Right ventricle myocardium superior (tissue), 1 donor: ENCODE results near the gene CCL14. TPM values are rescaled to one million over a fixed set of nuclear protein-coding genes. Genes with fewer than 3 reads are reported as not detected.
"Not testable (repeated sequence)": the region's sequence is repeated elsewhere in the genome, so short reads cannot be mapped to it uniquely, and the experiment has no call there.

Source experiments
- ATAC-seq: fragments of 200-7000 bp; cut with Tn5 transposase; one replicate; pipeline ENCODE4 v1.9.1; 2020; ENCODE audit warnings: mild to moderate bottlenecking; ENCODE audit not compliant: poor library complexity
- DNase-seq: peaks from one replicate; pipeline ENCODE4 v3.0.0-alpha.2; 2020
- intact Hi-C: fragments of 100-400 bp; cut with DNase I; formaldehyde crosslinking; loops from one replicate; pipeline ENCODE4 v1.11.2; 2022
- long read RNA-seq: library from polyadenylated mRNA; unstranded; transcript quantifications from one replicate; pipeline ENCODE4 v2.0.0, GENCODE V29; 2021
- total RNA-seq: library from RNA; stranded (reverse); fragmentation: NEBNext Ultra II Directional; extraction: Animal tissue kit (Norgen Biotek cat#: 25700); gene quantifications from one replicate; pipeline ENCODE4 v1.2.1, GENCODE V29; 2021
- donor health status: DM: no; HTN: yes; CAD: no; lungs with severe emphysema.

Gene CCL14
- total RNA-seq: 7.2 TPM
- long read RNA-seq, partial matches to known transcripts: 0 of 1 reads
- long read RNA-seq, other reads (novel, unspliced or antisense): 0 of 1 reads

GRCh38 chr17:35986643-35987042 lies at the start of gene CCL14:
TSS of gene CCL14 (minus strand) at chr17:35986729. CDS start at chr17:35986649, 80 bp downstream.
- intact Hi-C loops: no loop called here

DNA sequence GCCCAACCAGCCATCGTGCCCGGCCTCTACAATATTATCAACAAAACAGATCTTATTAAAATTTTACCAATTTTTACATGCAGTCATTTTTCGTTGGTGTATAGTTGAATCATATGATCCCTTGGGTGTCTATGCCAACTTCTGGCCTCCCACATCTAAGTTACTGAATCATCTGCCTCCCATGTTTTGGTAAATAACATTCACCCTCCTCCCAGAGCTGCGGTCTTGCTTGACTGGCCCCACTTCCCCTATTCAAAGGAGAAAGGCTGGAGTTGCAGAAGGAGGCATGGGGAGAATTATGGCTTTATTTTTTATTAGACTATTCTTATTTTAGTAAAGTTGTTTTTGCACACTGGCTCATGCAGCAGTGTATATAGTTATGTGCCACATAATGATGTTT lies 49.7 kb upstream of the CCL14 start:
- ATAC-seq: no peak
- intact Hi-C loops: no loop called here

More at GRCh38 chr17:35986643-35987042, at the start of gene CCL14:
- ATAC-seq (peak; percentile 29), DNase-seq (no peak)

GRCh38 chr17:36034127-36034526 lies 47.6 kb upstream of the CCL14 start:
- ATAC-seq (no peak), DNase-seq (no peak)
- intact Hi-C loops: no loop called here

More for the DNA sequence above, 49.7 kb upstream of the CCL14 start:
- DNase-seq: no peak

GRCh38 chr17:36030956-36031355 lies 44.4 kb upstream of the CCL14 start:
- DNase-seq: no peak
- ATAC-seq: no peak
- intact Hi-C loops: no loop called here

- DNase-seq: no peak
- intact Hi-C loops: no loop called here
- ATAC-seq: no peak
Observed at GRCh38 chr17:36027761-36028160, 41.2 kb upstream of the CCL14 start.

GRCh38 chr17:36024106-36024869 lies 37.8 kb upstream of the CCL14 start:
- intact Hi-C loops: no loop called here
- DNase-seq (no peak), ATAC-seq (no peak)

- no peak for ATAC-seq
- intact Hi-C loops: no loop called here
- no peak for DNase-seq
Observed at GRCh38 chr17:36019423-36019822, 32.9 kb upstream of the CCL14 start.

DNA sequence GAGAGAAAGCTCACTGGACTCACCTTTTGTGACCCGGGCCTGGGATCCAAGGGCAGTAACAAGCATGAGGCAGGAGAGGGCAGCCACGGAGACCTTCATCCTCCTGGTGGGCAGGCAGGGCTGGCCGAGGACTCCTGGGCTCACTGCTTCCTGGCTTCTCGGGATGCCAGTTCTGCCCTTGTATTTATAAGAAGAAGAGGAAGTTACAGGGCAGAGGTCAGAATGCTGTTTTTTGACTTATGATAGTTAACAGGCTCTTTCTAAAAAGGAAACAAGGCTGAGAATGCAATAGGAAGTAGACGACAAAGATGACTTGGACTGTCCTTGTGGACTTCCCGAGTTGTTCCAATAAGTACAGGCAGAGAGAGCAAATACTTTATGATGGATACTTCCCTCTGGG lies 31.3 kb upstream of the CCL14 start, which contains the start of gene CCL23:
CCL23 (minus strand) TSS at position 174 of the 400 bp plus-strand sequence; CDS start at position 99, 75 bp downstream.
- DNase-seq: no peak
- intact Hi-C loops: no loop called here
- ATAC-seq: peak; percentile 38

DNA sequence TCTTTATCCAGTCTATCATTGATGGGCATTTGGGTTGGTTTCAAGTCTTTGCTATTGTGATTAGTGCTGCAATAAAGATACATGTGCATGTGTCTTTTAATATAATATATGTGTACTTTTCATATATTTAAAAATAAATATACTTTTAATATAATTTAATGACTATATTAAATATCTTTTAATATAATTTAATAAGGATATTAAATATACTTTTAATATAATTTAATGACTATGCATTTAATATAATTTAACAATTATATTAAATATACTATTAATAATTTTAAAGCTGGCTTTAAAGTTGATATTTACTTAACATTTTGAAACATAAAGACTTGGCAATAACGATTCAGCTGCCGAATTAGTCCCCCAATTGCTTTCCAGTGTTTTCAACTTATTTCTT lies 30.0 kb upstream of the CCL14 start:
- intact Hi-C loops: no loop called here
- DNase-seq: no peak
- ATAC-seq: no peak

- ATAC-seq, intact Hi-C loops, DNase-seq: not testable (repeated sequence)
Observed at GRCh38 chr17:36015895-36016294, 29.4 kb upstream of the CCL14 start.

DNA sequence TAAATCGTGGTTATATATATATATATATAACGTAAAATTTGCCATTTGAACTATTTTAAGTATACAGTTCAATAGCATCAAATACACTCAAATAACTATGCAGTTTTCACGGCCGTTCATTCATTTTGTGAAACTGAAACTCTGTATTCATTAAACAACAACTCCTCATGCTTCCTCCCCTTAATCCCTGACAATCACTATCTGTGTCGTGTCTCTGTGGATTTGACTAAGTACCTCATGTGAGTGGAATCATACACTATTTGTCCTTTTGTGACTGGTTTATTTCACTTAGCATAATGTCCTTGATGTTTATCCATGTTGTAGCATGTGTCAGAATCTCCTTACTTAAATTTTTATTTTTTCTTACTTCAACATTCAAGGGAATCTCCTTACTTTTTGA lies 28.4 kb upstream of the CCL14 start:
- ATAC-seq (no peak), DNase-seq (no peak)
- intact Hi-C loops: no loop called here

DNA sequence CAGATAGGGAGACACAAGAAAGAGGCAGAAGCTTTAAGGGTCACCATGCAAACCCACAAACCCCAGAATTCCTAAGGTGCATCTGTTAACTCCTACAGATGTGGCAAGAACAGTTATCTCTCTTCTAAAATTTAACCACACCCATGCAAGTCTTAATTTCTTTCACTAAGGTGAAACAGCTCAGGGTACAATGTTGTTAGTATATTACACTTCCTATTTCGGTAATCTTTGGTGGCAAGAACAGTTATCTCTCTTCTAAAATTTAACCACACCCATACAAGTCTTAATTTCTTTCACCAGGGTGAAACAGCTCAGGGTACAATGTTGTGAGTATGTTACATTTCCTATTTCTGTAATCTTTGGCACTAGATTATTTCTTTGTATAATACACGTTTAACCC lies 24.7 kb upstream of the CCL14 start:
- intact Hi-C loops: no loop called here
- no peak for DNase-seq
- ATAC-seq: no peak

DNA sequence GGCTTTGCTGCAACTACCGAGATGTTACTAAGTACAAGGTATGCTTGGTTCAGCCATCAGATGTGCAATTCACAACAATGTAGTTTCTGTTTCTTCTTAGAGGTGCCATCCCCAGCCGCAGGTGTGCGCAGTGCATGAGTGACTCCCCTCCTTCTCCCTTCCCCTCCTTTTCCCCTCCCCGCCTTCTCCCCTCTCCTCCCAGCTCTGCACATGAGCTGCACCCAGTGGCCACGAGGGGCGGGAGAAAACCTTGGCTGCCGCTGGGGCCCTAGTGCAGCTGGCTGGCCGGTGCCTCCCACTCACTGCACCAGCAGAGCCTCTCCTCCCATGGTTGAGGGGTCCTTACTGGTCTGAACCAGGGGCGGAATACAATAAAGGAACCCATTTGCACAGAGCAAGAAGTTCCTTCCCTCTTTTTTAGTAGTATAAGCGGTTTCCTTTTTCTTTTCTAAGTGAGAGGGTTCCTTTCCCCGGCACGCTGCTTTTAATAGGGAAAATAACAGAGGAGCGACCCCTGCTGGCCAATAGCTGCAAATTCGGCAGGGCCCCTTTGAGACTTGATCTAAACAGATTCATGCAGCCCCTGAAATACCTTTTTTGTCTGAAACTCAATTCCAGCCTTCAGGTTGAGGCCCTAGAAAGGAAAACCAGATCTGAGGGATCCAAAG lies 22.6 kb upstream of the CCL14 start:
- ATAC-seq: no peak
- intact Hi-C loops: no loop called here
- DNase-seq: no peak

DNA sequence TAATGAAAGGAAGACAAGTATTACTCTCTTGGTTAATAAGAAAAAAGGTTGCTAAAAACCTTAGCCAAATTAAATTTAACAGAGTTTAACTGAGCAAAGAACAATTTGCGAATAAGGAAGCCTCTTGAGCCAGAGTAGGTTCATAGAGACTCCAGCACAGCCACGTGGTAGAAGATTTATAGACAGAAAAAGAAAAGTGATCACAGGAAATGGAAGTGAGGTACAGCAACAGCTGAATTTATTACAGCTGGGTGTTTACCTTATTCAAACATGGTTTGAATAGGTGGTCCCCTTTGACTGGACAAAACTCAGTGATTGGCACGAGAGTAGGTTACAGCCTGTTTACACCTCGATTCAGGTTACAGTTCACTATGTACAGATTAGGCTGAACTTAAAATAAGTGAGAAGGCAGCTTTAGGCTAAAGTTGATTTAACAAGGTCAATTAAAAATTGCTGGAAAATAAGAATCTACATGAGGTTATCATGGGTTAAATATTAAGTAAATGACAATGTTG lies 18.1 kb upstream of the CCL14 start:
- no peak for DNase-seq
- intact Hi-C loops: no loop called here
- no peak for ATAC-seq

- no peak for DNase-seq
- intact Hi-C loops: no loop called here
- no peak for ATAC-seq
Observed at GRCh38 chr17:36002631-36003030, 16.1 kb upstream of the CCL14 start.

DNA sequence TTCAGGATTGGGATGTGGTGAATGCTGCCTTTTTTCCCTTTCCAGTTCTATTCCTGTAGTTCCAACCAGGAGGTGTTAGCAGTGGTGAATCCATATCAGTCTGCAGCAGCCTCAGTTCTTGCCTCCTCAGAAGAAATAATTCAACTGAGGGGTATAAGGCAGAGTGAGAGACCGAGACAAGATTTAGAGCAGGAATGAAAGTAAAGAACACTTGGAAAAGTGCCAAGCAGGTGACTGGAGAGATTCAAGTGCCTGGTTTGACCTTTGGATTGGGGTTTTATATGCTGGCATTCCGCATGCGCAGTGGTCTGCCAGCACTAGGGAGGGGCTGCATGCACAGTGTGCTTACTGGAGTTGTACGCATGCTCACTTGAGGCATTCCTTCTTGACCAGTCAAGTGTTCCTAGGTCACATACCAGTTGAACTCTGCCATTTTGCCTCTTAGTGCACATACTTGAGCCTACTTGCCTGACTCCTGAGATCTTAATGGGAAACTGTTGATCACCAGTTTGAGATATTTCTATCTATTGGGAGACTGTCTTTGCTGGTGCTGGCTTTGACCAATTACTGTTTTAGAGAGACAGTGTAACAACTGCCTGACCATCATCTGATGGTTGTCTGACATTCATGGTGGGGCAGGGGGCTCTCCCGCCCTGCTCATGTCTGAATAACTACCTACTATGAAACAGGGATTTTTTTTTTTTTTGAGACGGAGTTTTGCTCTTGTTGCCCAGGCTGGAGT lies 15.5 kb upstream of the CCL14 start:
- intact Hi-C loops: no loop called here
- ATAC-seq (no peak), DNase-seq (no peak)

DNA sequence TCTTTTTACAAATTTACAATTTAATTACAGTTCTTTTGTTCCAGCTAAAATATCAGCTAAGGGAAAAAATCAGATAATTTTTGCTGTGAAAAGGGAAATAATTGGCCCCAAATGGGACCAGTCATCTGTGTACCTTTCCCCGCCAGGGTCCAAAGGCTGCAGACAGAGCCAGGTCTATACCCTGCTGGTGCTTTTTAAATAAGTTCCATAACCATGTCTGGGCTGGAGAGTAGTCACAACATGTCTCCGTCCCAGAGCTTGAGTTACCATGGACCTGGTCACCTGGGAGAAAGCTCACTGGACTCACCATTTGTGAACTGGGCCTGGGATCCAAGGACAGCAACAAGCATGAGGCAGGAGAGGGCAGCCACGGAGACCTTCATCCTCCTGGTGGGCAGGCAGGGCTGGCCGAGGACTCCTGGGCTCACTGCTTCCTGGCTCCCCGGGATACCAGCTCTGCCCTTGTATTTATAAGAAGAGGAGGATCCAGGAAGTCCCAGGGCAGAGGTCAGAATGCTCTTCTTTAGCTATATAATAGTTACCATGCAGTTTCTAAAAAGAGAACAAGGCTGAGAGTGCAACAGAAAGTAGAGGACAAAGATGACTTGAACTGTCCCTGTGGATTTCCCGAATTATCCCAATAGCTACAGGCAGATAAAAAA lies 14.7 kb upstream of the CCL14 start, which contains the start of gene CCL15:
CCL15 (minus strand) TSS at position 444 of the 662 bp plus-strand sequence; CDS start at position 383, 61 bp downstream.
- no peak for ATAC-seq
- DNase-seq: no peak
- intact Hi-C loops: no loop called here

GRCh38 chr17:36000732-36001109 lies 14.2 kb upstream of the CCL14 start:
- DNase-seq (no peak), ATAC-seq (no peak)
- intact Hi-C loops: no loop called here

- DNase-seq (no peak), ATAC-seq (no peak)
- intact Hi-C loops: no loop called here
Observed at GRCh38 chr17:35998756-35999155, 12.2 kb upstream of the CCL14 start.
